IMR-90 (cell line): ENCODE data around the gene DLD. TPM values are rescaled to one million over a fixed set of nuclear protein-coding genes. Genes with fewer than 3 reads are reported as not detected.

ENCODE experiments used
- ATAC-seq: fragments of 200-7000 bp; cut with Tn5 transposase; 2 replicates; pipeline ENCODE4 v1.9.1; 2020; ENCODE audit warnings: low read depth, mild to moderate bottlenecking, moderate library complexity
- BruUV-seq: library from RNA; stranded (reverse); fragments of 400-500 nt; replicated peaks from 2 replicates; lab custom pipeline; 2021; lab: Mats Ljungman, UMichigan
- CTCF ChIA-PET: fragments of 300-600 bp; formaldehyde crosslinking; extraction: SDS; loops from one replicate; lab custom pipeline; 2021; ENCODE audit warnings: antibody characterized with exemption; lab: Yijun Ruan, JAX
- POLR2A ChIA-PET: fragments of 300-600 bp; sonication (Branson Sonifier 250); formaldehyde crosslinking; loops from one replicate; lab custom pipeline; 2022; ENCODE audit warnings: antibody characterized with exemption; ENCODE audit not compliant: unreplicated experiment; lab: Charles Lee
- DNase-seq: peaks from one replicate; pipeline ENCODE4 v3.0.0; 2013
- H2AFZ ChIP-seq: replicated peaks from 2 replicates; pipeline ENCODE3; 2013; ENCODE audit warnings: low read length, mild to moderate bottlenecking; ENCODE audit not compliant: poor library complexity
- H2AK5ac ChIP-seq: 2 replicates; pipeline ENCODE4 v1.6.1; 2013; ENCODE audit warnings: low read depth, low read length, inconsistent platforms
- H2AK9ac ChIP-seq: replicated peaks from 2 replicates; pipeline ENCODE3; 2013; ENCODE audit warnings: mild to moderate bottlenecking, low read depth, low read length, moderate library complexity; ENCODE audit not compliant: poor library complexity
- H2BK120ac ChIP-seq: 2 replicates; pipeline ENCODE4 v1.6.1; 2013; ENCODE audit warnings: low read depth, low read length, inconsistent platforms
- H2BK15ac ChIP-seq: 3 replicates; pipeline ENCODE4 v1.6.1; 2013; ENCODE audit warnings: low read depth, low read length, inconsistent platforms
- H2BK20ac ChIP-seq: 2 replicates; pipeline ENCODE4 v1.6.1; 2013; ENCODE audit warnings: low read depth, mild to moderate bottlenecking, inconsistent platforms, low read length, moderate library complexity
- H2BK5ac ChIP-seq: 2 replicates; pipeline ENCODE4 v1.6.1; 2013; ENCODE audit warnings: mild to moderate bottlenecking, low read depth, low read length, inconsistent platforms; ENCODE audit not compliant: poor library complexity, severe bottlenecking
- H3K14ac ChIP-seq: replicated peaks from 2 replicates; pipeline ENCODE4 v1.6.1; 2013; ENCODE audit warnings: low read depth, low read length, inconsistent platforms
- H3K18ac ChIP-seq: 2 replicates; pipeline ENCODE4 v1.6.1; 2013; ENCODE audit warnings: low read depth, low read length, control low read depth
- H3K23ac ChIP-seq: 2 replicates; pipeline ENCODE4 v1.6.1; 2013; ENCODE audit warnings: low read depth, low read length, inconsistent platforms
- H3K27ac ChIP-seq: 2 replicates; pipeline ENCODE4 v1.5.1; 2013; ENCODE audit warnings: mild to moderate bottlenecking, control low read depth, low read length; ENCODE audit not compliant: insufficient read depth
- H3K27me3 ChIP-seq: 2 replicates; pipeline ENCODE4 v1.6.1; 2013; ENCODE audit warnings: low read length; ENCODE audit not compliant: control insufficient read depth, insufficient read depth
- H3K36me3 ChIP-seq: 2 replicates; pipeline ENCODE4 v1.6.1; 2013; ENCODE audit warnings: low read length, mixed read lengths; ENCODE audit not compliant: control insufficient read depth, insufficient read depth
- H3K4ac ChIP-seq: 2 replicates; pipeline ENCODE4 v1.6.1; 2013; ENCODE audit warnings: low read depth, low read length, inconsistent platforms
- H3K4me1 ChIP-seq: 2 replicates; pipeline ENCODE4 v1.6.1; 2013; ENCODE audit warnings: low read length, mixed read lengths; ENCODE audit not compliant: control insufficient read depth, insufficient read depth
- H3K4me2 ChIP-seq: 2 replicates; pipeline ENCODE4 v1.6.1; 2013; ENCODE audit warnings: low read depth, mild to moderate bottlenecking, control low read depth, low read length, moderate library complexity
- H3K4me3 ChIP-seq: 2 replicates; pipeline ENCODE4 v1.5.1; 2013; ENCODE audit warnings: low read depth, mild to moderate bottlenecking, control low read depth, low read length, moderate library complexity; ENCODE audit not compliant: insufficient read depth
- H3K56ac ChIP-seq: 2 replicates; pipeline ENCODE4 v1.6.1; 2013; ENCODE audit warnings: low read length, inconsistent platforms; ENCODE audit not compliant: insufficient read depth; ENCODE audit errors: extremely low read depth
- H3K79me1 ChIP-seq, 2 experiments: 2 replicates each; pipeline ENCODE4 v1.6.1; 2013; ENCODE audit warnings: low read length in 2 of 2, inconsistent platforms in 1 of 2, low read depth in 1 of 2
- H3K9ac ChIP-seq: 2 replicates; pipeline ENCODE4 v1.6.1; 2013; ENCODE audit warnings: low read depth, low read length, control low read depth
- H3K9me1 ChIP-seq: 2 replicates; pipeline ENCODE4 v1.6.1; 2013; ENCODE audit warnings: low read length, inconsistent platforms; ENCODE audit not compliant: insufficient read depth
- H3K9me3 ChIP-seq: 2 replicates; pipeline ENCODE4 v1.6.1; 2013; ENCODE audit warnings: low read length; ENCODE audit not compliant: control insufficient read depth, insufficient read depth
- H4K20me1 ChIP-seq: 2 replicates; pipeline ENCODE4 v1.6.1; 2013; ENCODE audit warnings: low read length, inconsistent platforms; ENCODE audit not compliant: insufficient read depth
- H4K5ac ChIP-seq: 2 replicates; pipeline ENCODE4 v1.6.1; 2013; ENCODE audit warnings: mild to moderate bottlenecking, low read depth, low read length, control low read depth
- H4K8ac ChIP-seq, 2 experiments: 2 replicates each; pipeline ENCODE4 v1.6.1; 2013; ENCODE audit warnings: low read depth in 2 of 2, low read length in 2 of 2, control low read depth in 1 of 2, inconsistent platforms in 1 of 2
- H4K91ac ChIP-seq: 2 replicates; pipeline ENCODE4 v1.6.1; 2013; ENCODE audit warnings: low read depth, low read length, inconsistent platforms; ENCODE audit not compliant: insufficient read depth
- CEBPB ChIP-seq: IDR thresholded peaks from 2 replicates; pipeline ENCODE4 v1.6.1; 2012; ENCODE audit warnings: low read depth, low read length, improper control_type of control experiment
- CHD1 ChIP-seq: IDR thresholded peaks from 2 replicates; pipeline ENCODE4 v1.6.1; 2012; ENCODE audit warnings: low read depth, low read length, improper control_type of control experiment
- FOS ChIP-seq: fragments of 150-350 bp; IDR thresholded peaks from 2 replicates; pipeline ENCODE4 v1.6.1; 2016; ENCODE audit warnings: low read depth, low read length
- MAZ ChIP-seq: IDR thresholded peaks from 2 replicates; pipeline ENCODE4 v1.6.1; 2012; ENCODE audit warnings: low read depth, mild to moderate bottlenecking, low read length, improper control_type of control experiment, moderate library complexity, borderline replicate concordance
- MXI1 ChIP-seq: IDR thresholded peaks from 2 replicates; pipeline ENCODE4 v1.6.1; 2012; ENCODE audit warnings: low read depth, mild to moderate bottlenecking, low read length, moderate library complexity, borderline replicate concordance
- NFE2L2 ChIP-seq: fragments of 150-350 bp; IDR thresholded peaks from 2 replicates; pipeline ENCODE4 v1.6.1; 2016; ENCODE audit warnings: low read depth, mild to moderate bottlenecking, low read length
- RAD21 ChIP-seq: IDR thresholded peaks from 2 replicates; pipeline ENCODE4 v1.6.1; 2012; ENCODE audit warnings: low read length, improper control_type of control experiment
- WGBS, 2 experiments: methylation state at CpG; one replicate each; pipeline versions ENCODE4 v1.1.5 to v1.1.7; 2013; ENCODE audit warnings: missing lambda C conversion rate in 2 of 2; ENCODE audit not compliant: insufficient read length in 1 of 2; ENCODE audit errors: extremely low coverage in 2 of 2; 5-methylcytosine and 5-hydroxymethylcytosine counted together
- dilution Hi-C: fragments of 300-500 bp; cut with HindIII; formaldehyde crosslinking; loops from one replicate; pipeline ENCODE4 v1.14.3; 2018; ENCODE audit warnings: low sequenced_read_pairs; ENCODE audit not compliant: unreplicated experiment
- in situ Hi-C: fragments of 300-500 bp; cut with MboI; formaldehyde crosslinking; loops from 3 replicates; pipeline ENCODE4 v1.14.3; 2019; ENCODE audit warnings: low sequenced_read_pairs, inconsistent platforms, mixed read lengths
- intact Hi-C: fragments of 100-400 bp; cut with micrococcal nuclease; formaldehyde crosslinking; loops from 2 replicates; pipeline ENCODE4 v1.10.0; 2022
- polyA plus RNA-seq, 3 experiments: library from polyadenylated mRNA; depleted of rRNA; stranded (reverse); fragments of >200 nt; gene quantifications; 2 replicates each; pipeline ENCODE4 v1.2.3, GENCODE V29; 2012; ENCODE audit warnings: low replicate concordance in 1 of 3
- total RNA-seq: library from RNA; depleted of rRNA; stranded (reverse); fragments of >200 nt; gene quantifications from 2 replicates; pipeline ENCODE4 v1.2.3, GENCODE V29; 2012
- TF ChIP-seq, protein P1 (sequence below): fragments of 150-350 bp; IDR thresholded peaks from 2 replicates; pipeline ENCODE4 v1.6.1; 2017; ENCODE audit warnings: mild to moderate bottlenecking, antibody characterized with exemption, low read length, low read depth

The DLD gene
- total and polyA plus RNA-seq, 2 of the 4 experiments (the other 2 are of a cell fraction) = 121 to 361 TPM

- Histone ChIP-seq H2BK5ac (no peak overlapping the region), H3K27ac (no peak overlapping the region), H3K56ac (no peak overlapping the region), H4K5ac (no peak overlapping the region), H2AFZ (no peak overlapping the region), H3K23ac (no peak overlapping the region), H2BK15ac (no peak overlapping the region), H3K9me1 (no peaks in the 10 kb centered on the region; the same call in 1 of the 2 replicates), H3K79me1 (no peaks in the 10 kb centered on the region), H3K9me3 (no peaks in the 10 kb centered on the region), H3K4me3 (no peak overlapping the region), H2AK9ac (no peak overlapping the region), H2BK20ac (no peak overlapping the region), H3K14ac (no peak overlapping the region), H3K9ac (no peak overlapping the region), H3K4me2 (no peak overlapping the region), H3K18ac (no peak overlapping the region), H3K36me3 (no peaks in the 10 kb centered on the region), H3K27me3 (peaks cover 11% of the 10 kb centered on the region), H4K91ac (no peak overlapping the region), H2AK5ac (no peak overlapping the region), H2BK120ac (no peak overlapping the region), H3K4me1 (no peaks in the 10 kb centered on the region), H4K20me1 (no peaks in the 10 kb centered on the region), H3K4ac (no peak overlapping the region), H4K8ac (no peak overlapping the region)
- WGBS, 2 experiments = no CpG with 5 or more reads among the region's 1 CpG
- dilution Hi-C loops (no loop called here), in situ Hi-C loops (no loop called here), intact Hi-C loops (no loop called here)
- BruUV-seq = no TSS peak
- TF ChIP-seq MAZ (no peak), FOS (no peak), RAD21 (no peak), CHD1 (no peak), NFE2L2 (no peak), MXI1 (no peak), CEBPB (no peak)
- TF ChIP-seq, protein P1, sequence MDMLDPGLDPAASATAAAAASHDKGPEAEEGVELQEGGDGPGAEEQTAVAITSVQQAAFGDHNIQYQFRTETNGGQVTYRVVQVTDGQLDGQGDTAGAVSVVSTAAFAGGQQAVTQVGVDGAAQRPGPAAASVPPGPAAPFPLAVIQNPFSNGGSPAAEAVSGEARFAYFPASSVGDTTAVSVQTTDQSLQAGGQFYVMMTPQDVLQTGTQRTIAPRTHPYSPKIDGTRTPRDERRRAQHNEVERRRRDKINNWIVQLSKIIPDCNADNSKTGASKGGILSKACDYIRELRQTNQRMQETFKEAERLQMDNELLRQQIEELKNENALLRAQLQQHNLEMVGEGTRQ = no peak
- ChIA-PET POLR2A (no interaction called here), CTCF (interaction anchor here (0.6 kb wide), 1 partner anchor 110 kb away, joined by 3 read pairs; no protein-coding TSS in a partner anchor)
- ATAC-seq (no peak), DNase-seq (no peak)
These were observed 36.5 kb upstream of the DLD start for GRCh38 chr7:107854454-107854853.
